GM08714 (cell line): ENCODE data around the gene GMPPA.

Experiments
- H3K4me3 ChIP-seq: fragments of 200-500 bp; sonication (Bioruptor generic); 2 replicates; pipeline ENCODE4 v1.5.1; 2014; ENCODE audit warnings: mild to moderate bottlenecking, low read length, inconsistent platforms
- ZNF274 ChIP-seq: IDR thresholded peaks from 2 replicates; pipeline ENCODE4 v1.6.1; 2012; ENCODE audit warnings: mild to moderate bottlenecking, low read depth, low read length

GMPPA gene

DNA sequence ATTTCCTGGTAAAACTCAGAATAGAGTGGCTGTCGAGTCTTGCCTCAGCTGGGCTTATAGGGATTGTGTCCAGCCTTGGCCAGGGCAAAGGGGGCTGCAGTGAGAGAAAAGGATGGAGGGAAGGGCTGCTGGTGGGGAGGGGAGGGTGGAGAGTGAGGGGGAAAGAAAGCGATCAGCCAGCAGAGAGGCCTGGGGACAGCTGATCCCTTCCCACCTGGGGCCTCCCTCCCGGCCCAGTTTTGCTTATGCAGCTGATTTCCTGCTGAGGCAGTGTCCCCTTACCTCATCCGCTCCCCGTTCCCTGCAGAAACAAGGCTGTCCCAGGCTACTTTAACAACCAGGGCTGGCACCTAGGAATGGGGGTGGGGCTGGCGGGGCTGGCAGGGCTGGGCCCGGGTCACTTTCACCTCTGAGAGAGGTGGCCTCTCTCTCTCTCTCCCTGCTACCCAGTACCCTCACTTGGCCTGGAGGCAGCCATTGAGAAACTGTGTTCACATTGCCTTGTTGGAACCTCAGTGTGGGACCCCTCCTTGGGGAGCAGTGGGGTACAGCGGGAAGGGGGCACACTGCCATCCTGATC, 12.2 kb upstream of the GMPPA start:
- no peak for TF ChIP-seq ZNF274
- H3K4me3 ChIP-seq, result no peak overlapping the region

DNA sequence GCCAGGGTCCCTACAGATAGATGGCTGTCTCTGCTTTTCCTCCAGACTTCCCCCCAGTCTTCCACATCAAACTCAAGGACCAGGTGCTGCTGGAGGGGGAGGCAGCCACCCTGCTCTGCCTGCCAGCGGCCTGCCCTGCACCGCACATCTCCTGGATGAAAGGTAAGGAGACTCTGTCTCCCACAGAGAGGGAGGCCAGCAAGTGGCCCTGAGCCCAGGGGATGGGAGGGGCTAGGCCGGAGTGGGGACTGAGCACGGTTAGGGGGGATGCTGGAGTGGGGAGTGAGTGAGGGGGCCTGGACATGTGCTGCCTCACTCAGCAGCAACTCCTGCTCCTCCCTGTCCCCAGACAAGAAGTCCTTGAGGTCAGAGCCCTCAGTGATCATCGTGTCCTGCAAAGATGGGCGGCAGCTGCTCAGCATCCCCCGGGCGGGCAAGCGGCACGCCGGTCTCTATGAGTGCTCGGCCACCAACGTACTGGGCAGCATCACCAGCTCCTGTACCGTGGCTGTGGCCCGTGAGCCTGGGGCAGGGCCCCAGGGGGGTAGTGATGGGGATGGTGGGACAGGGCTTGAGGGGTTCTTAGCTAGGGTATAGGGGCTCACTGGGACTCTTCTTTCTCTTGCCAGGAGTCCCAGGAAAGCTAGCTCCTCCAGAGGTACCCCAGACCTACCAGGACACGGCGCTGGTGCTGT, 10.4 kb upstream of the GMPPA start:
- TF ChIP-seq ZNF274, result no peak
- H3K4me3 ChIP-seq, result no peak overlapping the region

DNA sequence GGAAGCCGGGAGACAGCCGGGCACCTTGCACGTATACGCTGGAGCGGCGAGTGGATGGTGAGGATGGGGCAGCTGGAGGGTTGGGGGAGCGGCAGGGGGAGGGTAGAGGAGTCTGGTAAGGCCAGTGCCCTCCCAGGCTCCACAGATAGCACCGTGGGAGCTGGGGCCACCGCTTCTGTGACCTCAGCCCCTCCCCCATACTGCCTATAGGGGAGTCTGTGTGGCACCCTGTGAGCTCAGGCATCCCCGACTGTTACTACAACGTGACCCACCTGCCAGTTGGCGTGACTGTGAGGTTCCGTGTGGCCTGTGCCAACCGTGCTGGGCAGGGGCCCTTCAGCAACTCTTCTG, 9.9 kb upstream of the GMPPA start:
- H3K4me3 ChIP-seq, result no peak overlapping the region
- no peak for TF ChIP-seq ZNF274

DNA sequence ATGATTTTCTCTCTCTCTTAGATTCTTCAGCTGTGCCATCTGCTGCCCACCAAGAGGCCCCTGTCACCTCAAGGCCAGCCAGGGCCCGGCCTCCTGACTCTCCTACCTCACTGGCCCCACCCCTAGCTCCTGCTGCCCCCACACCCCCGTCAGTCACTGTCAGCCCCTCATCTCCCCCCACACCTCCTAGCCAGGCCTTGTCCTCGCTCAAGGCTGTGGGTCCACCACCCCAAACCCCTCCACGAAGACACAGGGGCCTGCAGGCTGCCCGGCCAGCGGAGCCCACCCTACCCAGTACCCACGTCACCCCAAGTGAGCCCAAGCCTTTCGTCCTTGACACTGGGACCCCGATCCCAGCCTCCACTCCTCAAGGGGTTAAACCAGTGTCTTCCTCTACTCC, 9.4 kb upstream of the GMPPA start:
- no peak overlapping the region for H3K4me3 ChIP-seq
- no peak for TF ChIP-seq ZNF274

DNA sequence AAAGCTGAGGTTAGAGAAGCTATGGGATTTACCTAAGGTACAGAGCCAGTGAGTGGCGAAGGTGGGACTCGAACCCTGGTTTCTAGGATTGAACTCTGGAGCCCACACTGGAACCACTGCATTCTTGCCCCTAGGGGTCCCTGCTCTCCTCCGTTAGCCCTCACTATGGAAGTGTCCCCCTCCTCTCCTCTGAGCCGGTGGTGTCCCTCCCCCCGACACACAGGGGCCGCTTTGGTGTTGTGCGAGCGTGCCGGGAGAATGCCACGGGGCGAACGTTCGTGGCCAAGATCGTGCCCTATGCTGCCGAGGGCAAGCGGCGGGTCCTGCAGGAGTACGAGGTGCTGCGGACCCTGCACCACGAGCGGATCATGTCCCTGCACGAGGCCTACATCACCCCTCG, 8.5 kb upstream of the GMPPA start:
- no peak for TF ChIP-seq ZNF274
- no peak overlapping the region for H3K4me3 ChIP-seq

DNA sequence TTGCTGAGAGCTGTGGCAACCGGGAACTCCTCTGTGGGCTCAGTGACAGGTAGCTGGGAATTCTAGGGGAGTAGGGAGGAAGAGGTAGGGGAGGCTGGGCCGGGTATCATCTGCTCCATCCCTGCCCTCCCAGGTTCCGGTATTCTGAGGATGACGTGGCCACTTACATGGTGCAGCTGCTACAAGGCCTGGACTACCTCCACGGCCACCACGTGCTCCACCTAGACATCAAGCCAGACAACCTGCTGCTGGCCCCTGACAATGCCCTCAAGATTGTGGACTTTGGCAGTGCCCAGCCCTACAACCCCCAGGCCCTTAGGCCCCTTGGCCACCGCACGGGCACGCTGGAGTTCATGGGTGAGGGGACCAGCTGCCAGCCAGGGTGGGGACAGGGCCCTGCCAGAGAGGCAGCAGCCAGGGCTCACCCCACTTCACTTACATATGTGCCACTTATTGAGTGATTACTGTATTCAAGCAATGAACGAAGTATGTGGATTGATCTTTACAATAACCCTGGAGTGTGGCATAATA, 8.0 kb upstream of the GMPPA start:
- H3K4me3 ChIP-seq, result no peak overlapping the region
- TF ChIP-seq ZNF274, result no peak

DNA sequence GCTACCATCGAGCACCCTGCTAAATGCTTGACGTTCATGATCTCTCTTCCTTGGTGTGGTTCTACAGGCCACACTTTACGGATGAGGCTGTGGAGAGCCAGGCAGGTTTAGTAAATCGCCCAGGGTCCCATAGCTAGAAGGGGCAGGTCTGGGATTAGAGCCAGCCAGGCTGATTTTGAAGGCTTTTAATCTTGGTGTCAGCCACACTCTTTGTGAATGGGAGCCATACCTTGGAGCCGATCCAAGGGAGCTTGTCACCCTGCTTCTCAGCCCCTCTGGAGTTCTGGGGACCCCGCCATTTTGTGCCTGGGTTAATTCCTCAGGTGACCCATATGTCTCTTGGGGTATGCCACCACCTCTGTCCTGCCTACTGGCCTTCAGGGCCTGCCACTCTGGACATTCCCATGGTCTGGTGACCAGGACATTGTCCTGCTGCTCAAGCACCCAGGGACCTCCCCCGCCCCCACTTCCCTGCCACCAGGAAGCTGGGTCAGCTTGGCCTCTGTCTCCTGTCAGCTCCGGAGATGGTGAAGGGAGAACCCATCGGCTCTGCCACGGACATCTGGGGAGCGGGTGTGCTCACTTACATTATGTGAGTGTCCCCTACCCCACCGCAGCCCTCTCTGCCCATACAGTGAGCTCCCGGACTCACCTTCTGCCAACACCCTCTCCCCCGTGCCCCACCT, 7.3 kb upstream of the GMPPA start:
- TF ChIP-seq ZNF274, result no peak
- no peak overlapping the region for H3K4me3 ChIP-seq

DNA sequence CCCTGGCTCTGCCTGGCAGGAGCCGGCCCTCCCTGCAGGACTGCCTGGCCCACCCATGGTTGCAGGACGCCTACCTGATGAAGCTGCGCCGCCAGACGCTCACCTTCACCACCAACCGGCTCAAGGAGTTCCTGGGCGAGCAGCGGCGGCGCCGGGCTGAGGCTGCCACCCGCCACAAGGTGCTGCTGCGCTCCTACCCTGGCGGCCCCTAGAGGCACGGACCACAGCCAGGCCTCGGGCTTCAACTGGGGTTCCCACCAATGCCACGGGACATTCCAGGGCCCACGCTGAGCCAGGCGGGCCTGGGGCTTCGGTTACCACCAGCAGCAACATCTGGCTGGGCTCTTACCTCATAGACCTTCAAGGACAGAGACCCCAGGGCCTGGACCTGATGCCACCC, 6.1 kb upstream of the GMPPA start:
- H3K4me3 ChIP-seq, result no peak overlapping the region
- no peak for TF ChIP-seq ZNF274

DNA sequence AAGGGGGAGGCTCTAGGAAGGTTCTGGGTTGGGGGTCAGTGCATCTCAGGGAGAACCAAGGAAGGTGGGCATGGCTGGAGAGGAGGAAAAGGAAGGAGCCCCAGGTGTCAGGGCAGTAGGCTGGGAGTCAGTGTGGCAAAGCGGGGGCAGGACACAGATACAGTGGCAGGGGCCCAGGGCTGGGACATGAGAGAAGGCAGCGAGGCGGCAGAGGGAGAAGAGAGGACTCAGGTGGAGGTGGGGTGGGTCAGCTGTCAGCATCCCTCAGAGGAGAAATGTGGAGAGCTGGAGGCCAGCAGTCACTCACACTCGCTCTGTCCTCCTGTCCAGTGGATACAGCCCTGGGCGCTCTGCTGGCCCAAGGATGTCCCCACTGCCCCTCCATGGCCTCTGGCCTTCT, 5.6 kb upstream of the GMPPA start:
- TF ChIP-seq ZNF274, result no peak

DNA sequence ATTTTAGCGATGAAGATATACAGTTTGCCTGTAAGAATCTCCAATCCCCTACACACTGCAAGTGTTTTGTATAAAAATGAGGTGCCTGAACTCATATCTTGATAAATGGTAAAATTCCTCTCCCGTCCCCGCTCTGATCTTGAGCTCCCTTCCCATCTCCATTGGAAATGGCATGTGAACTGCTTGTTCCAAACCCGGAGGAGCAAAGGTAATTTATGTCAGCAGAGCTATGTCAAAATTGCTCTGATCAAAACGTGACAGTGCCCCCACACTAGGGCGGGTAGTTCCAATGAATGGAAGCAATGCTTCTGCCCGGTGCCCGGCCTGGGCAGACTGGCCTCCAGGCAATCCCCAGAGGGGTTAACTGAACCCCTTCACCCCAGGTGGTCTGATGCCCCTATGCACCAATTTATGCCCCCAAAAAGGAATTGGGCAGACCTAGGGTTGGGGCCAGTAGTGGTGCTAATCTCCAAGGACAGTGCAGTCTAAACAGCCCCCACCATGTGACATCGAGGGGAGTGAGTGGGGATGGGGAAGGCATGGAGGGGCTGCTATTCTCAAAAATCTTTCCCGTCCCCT, 3.6 kb upstream of the GMPPA start:
- no peak for TF ChIP-seq ZNF274
- no peak overlapping the region for H3K4me3 ChIP-seq

More for the DNA sequence above, 5.6 kb upstream of the GMPPA start:
- H3K4me3 ChIP-seq, result no peak overlapping the region

DNA sequence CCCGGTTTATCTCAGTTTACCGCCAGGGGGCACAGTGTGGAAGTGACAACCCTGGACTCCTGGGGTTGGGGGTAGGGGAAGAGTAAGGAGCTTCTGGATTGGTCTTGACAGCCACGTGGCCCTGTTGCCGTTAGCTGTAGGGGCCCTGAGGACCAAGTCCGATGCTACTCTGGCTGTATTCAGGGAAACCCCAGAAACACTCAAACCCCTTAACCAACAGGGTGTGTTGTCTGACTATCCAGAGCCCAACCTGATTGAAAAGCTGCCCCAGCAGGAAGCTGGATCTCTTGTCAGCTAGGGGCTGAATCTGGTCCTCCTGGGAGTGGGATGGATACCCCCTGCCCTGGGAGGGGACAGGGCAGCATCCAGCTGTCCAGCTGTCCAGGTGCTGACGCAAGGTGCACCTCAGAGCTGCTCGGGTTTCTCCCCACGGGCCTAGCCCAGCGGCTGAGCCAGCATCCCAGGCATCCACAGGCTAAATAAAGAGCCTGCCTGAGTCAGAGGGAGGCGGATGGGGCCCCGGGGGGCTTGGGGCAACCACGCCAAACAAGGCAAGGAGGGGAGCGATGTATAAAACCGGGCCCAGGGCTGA, 3.1 kb upstream of the GMPPA start:
- no peak overlapping the region for H3K4me3 ChIP-seq
- TF ChIP-seq ZNF274, result no peak

DNA sequence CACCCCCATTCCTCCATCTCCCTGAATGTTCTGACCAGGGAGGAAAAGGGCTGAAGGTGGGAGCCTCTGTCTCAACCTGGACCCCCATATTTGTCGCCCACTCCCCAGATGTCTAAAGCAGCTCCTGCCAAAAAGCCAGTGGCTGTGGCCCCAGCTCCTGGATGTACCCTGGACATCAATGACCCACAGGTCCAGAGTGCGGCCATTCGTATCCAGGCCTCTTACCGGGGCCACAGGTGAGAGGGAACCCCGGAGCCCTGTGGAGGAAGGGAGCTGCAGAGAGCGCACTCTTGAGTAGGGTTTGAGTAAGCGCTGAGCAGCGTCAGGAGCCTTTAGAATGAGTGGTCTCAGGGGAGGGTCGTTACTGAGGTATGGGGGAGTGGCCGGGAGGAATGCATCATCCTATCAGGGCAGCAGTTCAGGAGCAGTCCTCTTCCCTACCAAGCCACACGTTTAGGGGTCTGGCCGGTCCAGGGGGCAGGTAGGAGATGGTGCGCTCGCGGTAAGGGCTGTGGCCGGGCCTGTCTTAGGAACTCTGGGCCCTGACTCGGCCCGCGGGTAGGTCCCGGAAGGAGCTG, 2.4 kb upstream of the GMPPA start:
- H3K4me3 ChIP-seq, result no peak overlapping the region
- no peak for TF ChIP-seq ZNF274

DNA sequence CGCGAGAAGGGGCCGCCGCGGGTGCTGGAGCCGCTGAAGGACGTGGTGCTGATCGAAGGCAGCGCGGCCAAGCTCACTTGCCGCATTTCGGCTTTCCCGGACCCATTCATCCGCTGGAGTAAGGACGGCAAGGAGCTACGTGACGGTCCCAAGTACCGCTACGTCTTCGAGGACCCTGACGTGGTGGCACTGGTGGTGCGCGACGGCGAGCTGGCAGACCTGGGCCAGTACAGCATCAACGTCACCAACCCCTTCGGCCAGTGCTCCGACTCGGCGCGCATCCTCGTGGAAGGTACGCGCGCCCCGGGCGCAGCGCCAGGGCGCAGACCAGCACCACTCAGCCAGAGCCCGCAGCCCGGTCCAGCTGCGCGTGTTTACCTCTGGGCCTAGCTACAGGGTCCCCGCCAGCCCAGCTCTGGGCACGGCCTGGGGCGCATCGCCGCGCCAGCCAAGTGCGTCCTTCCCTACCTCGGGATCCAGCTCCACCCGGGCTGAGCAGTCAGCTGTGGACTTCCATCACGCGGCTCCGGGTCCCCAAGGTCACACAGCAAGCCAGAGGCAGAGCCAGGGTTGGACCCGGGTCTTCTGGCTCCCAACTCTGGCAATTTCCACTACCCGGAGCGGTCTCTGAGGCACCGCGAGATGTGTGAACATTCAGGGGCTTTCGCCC, 1.7 kb upstream of the GMPPA start:
- TF ChIP-seq ZNF274, result no peak
- H3K4me3 ChIP-seq, result no peak overlapping the region
